ENCODE results near the gene TAF15. TPM values are rescaled to one million over a fixed set of nuclear protein-coding genes. Genes with fewer than 3 reads are reported as not detected.

The TAF15 gene
- total RNA-seq, 1 experiment from 2014 or later: 42.4 TPM

DNA sequence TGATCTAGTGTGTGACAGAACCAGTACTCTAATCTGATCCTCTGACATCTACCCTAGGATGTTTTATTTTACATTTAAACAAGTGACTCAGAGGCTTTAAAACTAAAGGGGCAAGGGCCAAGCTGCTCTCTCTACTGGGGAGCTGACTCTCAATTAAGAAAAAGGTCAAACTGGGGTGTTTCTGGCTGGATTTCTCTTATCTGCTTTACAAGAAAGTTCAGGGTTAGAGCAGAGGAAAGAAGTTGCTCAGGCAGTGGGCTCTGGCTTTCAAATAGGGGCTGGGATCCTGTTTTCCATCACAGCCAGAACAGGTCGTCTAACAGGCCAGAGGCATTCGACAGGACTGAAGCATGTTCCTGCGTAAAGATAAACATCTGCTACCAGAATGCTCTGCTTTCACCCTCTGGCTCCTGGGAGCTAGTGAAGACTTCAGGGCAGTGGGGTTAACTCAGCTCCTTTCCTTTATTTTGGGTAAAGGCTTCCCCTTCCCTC is 22.3 kb upstream of the TAF15 start:
- DNase-seq (ENCODE audit: low read depth): peak; percentile 41

DNA sequence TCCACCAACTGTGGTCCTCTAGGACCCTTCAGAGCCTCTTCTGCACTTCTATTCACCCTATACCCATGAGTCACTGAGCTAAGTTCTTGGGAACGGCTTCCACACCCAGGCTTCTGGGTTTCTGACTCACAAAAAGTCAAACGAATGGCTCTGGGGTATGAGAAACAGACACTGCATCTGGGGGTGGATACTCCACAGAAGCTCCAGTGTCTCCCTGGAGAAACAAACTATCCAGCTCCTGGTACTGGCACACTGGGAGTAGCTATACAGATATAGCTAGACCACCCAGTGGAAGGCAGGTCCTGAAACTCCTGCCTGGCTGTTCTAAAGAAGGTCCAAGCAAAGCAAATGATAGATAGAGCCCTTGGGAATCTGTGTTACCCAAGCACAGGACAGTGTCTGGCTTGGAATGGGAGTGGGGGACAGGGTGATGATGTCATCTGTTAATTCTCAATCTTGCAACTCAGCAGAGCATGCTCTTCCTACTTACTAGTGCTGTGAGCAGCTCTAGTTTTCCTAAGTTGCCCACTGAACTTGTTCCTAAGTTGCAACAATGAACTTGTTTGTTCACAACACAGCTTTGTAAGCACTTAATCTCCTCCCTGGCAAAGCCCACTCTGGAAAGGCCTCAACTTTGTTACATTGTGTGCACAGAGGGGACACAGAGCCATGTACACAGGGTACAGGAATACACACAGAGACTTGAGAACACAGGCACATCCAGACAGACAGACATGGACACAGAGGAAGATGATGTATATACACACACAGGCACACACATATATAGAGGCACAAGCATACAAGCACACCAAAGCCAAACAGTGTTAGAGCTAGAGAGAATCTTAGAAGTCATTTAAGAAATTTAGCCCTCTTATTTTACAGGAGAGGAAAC is 20.6 kb upstream of the TAF15 start:
- peak; percentile 88 for DNase-seq (ENCODE audit: low read depth)

DNA sequence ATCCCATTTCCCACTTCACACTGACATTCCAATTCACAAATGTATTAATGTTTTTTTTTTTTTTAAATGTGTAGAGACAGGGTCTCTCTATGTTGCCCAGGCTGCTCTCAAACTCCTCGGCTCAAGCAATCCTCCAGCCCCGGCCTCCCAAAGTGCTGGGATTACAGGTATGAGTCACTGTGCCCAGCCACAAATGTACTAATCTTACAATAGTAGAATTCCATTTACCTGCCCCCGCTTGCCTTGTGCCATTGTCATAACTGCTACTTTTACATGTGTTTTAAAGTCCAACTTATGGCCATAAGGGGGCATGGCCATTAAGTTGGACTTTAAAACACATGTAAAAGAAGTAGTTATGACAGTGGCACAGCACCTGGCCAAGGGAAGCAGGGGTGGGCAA is 18.4 kb upstream of the TAF15 start:
- peak; percentile 32 for DNase-seq (ENCODE audit: low read depth)

DNA sequence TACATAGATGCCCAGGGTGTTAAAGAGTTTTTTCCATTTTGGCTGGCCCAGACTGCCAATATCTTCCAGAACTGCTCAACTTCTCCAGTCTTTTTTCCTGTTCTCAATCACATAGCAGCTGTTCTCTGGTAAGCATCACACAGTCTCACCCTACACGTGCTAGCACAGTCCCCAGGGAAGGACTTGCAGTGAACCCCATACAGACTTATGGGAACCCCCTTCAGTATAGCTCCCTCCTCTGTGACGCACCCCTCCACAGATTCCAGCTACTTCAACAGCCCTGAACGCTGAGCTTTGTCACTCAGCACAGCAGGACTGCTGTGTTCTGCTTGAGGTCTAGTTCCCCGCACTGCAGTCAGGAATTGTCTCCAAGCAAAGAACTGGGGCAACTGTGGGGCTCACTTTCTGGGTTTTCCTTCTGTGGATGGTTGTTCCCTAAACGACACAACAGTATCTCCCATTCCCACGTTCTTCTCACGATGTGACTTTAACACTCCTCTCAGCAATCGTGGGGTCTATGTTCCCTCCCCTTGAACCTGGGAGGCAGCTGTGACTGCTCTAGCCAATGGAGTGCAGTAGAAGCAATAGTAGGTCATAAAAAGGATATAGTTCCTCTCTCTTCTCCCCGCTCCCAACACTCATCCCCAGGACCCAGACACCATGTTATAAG is 17.5 kb upstream of the TAF15 start:
- no peak for DNase-seq (ENCODE audit: low read depth)

DNA sequence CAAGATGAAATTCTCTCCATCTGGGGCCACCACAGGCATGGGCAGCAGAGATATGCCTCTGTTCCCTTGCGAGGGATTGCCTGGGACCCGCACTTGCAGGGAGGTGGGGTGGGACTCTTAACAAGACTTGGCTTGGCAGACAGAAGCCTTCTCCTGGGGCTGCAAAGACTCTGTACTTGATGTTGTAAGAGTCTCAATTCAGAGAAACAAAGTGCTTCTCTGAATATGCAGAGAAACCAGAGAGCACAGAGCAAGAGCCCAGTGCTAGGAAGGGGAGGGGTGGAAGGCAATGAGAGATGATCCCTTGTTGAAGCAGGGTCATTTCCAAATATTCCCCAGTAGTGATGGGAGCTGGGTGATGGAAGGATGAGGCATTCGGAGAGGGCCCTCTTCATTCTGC is 16.0 kb upstream of the TAF15 start:
- DNase-seq (ENCODE audit: low read depth): no peak

DNA sequence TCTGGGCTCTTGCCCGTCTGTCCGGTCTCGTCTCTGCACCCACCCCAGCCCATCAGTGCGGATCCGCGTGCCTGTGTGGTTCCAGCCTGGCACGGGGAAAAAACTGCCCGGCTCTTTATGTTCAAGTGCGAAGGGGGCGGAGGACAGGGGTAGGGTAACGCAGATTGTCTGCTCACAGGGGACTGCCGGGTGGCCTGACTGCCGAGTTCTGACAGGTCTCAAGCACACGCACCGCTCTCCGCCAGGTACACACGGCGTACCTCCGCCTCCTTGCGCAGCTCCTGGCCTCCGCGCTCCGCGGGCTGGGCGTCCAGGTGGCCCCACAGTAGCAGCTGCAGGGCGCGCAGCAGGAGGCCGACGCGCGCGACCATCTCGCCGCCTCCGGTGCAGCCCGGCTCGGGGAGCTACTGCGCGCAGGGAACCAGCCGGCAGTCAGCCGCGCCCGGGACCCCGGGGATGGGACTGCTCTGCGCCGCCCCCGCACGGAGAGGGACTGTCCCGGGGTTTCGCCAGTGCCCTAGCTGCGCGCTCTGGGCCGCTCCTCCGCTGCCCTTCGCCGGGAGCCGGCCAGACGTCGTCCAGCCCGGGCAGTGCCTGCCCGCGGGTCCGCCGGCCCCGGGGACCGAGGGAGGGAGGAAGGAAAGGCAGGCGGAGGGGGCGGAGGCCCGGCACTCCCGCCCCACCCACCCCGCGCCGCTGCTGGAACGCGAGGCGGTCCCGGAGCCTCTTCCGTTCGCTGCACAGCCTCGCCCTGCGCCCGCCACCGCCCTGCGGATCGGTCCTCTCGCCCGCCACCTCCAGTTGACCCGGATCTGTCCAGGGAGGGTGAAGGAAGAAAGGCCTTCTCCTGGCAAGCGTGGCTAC is 14.0 kb upstream of the TAF15 start, which contains the start of gene MMP28:
TSS of gene MMP28 (minus strand) at position 635 of the 864 bp plus-strand sequence. CDS start at position 371, 264 bp downstream.
- no peak for DNase-seq (ENCODE audit: low read depth)

DNA sequence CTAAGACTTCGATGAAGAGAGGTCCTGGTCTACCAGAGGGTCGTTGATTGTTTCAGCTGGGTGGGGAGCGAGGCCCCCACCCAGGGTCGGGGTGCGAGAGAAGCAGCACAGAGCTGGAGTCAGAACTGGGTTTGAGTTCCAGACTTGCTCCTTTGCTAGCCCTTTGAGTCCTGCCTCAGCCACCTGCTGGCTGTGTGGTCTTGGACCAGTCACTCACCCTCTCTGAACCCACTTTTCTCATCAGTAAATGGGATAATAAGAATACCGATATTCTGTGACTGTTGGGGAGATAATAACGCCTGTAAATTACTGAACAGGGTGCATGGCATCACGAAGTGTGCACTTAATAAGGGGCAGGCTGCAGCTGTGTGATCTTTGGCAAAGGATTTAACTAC is 13.4 kb upstream of the TAF15 start:
- no peak for DNase-seq (ENCODE audit: low read depth)

DNA sequence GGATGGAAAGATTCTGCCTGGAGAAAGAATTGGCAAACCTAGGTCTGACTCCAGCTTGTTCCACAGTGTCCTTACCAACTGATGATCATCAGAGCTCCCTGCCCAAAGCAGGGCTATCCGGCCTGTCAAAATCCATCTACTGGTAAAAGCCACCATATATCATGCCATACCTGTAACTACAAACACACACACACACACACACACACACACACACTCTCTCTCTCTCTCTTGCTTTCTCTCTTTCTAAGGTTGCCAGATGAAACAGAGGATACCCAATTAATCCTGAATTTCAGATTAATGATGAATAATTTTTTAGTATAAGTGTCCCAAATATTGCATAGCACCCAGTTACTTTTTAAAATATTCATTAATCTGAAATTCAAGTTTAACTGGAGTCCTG is 12.3 kb upstream of the TAF15 start:
- no peak for DNase-seq (ENCODE audit: low read depth)

DNA sequence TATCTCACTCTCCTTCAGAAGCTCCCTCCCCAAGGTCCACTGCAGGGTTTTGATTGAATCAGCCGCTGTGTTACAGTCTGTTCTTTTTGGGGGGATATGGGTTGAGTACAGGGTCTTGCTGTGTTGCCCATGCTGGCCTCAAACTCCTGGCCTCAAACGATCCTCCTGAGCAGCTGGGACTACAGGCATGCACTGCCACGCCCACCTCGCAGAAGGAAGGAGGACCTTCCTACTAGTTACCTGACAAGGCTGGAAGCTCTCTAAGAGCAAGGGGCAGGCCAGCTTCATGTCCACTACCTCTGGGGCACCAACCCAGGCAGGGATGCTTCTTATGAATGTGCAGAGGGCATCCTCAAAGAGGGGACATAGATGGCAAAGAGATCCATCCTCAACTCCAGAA is 11.9 kb upstream of the TAF15 start:
- DNase-seq (ENCODE audit: low read depth): no peak

DNA sequence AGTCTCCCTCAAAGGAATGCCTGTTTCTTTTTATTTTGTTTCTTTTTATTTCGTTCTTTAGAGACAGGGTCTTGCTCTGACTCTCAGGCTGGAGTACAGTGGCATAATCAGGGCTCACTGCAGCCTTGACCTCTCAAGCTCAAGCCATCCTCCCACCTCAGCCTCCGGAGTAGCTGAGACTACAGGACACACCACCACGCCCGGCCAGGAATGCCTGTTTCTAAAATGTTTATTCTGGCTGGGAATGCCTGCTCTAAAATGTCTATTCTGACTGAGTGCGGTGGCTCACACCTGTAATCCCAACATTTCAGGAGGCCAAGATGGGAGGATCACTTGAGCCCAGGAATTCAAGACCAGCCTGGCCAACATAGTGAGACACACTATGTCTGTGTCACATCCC is 11.4 kb upstream of the TAF15 start:
- no peak for DNase-seq (ENCODE audit: low read depth)

DNA sequence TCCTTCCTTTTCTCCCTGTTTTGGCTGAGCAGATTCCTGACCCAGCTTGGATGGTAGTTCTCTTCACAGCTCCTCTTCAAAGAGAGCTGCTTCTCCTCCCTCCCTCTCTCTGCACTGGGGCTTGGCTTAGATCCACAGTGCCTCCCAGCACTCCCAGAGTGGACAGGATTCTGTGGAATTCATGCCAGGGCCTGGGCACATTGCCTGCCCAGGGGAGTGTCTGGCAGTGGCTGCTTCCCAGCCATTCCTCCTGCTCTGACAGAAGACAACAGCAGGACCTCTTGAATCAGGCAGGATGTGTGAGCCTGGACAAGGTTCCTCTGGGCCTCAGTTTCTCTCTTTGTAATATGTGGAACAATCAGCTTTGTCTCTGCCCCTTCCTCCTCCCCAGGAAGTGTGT is 9.3 kb upstream of the TAF15 start:
- peak; percentile 58 for DNase-seq (ENCODE audit: low read depth)

DNA sequence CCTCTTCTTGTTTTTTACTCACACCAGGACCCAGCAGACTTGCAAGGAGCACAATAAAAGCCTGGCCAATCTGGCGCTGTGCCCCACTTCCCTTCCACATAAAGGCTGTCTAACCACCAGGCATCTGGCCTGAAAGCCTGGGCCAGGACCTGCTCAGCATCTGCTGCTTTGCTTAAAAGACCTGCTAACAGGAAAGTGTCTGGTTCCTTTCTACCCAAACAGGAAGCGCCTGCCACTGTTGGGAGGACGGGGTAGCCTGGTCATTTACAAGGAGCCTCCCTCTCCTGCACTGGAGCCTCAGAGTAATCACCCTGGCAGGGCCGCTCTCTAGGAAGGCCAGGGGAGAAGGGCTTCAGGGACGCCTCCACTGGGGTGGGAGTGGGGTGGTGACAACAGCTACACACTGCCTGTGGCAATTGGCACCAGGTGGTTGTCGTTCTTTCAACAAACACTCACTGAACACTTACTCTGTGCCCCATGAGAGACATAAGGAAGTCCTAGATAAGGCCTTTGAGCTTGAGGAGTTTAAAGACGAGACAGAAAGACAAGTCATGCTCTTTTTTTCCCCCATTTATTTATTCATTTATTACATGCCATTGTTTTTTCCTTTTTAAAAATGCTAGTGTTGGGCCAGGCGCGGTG is 7.6 kb upstream of the TAF15 start:
- no peak for DNase-seq (ENCODE audit: low read depth)

DNA sequence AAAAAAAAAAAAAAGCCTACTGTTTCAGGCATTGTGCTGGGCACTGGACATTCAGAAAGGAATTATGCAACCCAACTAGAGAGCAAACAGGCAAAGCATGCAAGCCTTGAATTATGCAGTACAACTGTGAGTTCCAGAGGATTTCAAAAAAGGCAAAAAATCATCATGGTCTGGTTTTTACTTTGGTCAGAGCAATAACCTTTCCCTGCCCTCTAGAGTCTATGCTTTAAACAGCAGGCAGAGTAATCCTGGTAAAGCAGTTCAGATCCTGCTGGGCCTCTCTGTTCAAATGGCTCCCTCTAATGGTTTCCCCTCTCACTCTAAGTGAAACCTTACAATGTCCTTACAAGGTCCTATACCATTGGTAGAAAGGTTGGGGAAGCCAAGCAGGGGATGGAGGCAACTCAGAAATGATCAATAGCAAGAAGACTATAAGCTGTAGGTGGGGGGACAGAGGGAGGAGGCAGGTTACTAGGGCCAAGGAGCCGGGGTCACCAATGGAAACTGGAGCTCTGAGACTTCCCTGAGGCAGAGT is 4.6 kb upstream of the TAF15 start:
- peak; percentile 91 for DNase-seq (ENCODE audit: low read depth)

DNA sequence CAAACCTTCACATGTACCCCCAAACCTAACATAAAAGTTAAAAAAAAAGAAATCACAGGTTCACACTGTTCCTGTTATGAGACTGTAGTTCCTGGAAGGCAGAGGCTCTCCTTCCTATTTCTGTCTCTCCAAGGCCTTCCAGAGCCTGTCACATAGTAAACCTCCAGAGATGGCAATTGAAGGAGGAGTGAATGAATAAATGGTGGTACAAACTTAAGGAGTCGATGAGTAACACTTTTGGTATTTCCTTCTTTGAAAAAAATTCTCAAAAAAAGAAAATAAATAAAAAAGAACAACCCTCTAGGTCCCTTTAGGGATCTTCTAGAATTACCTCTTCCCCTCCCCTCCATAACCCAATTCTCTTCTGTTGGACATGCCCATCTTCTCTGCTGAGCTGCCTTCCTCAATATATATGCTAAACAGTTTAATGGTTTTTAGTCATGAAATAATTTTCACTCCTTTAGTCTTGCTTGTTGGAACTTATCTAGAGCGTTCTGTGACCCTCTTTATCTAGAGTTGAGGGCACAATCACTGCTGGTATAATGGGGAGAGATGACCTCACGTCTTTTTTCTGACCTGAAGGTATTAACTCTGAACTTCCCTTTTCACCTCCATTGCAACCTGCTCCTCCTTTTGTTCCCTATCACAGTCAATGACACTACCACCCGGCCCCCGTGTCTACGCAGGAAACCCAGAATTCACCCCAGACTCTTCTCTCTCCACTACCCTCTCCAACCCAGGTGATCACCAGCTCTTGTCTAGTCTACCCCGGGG is 1.7 kb upstream of the TAF15 start:
- DNase-seq (ENCODE audit: low read depth): peak; percentile 63

DNA sequence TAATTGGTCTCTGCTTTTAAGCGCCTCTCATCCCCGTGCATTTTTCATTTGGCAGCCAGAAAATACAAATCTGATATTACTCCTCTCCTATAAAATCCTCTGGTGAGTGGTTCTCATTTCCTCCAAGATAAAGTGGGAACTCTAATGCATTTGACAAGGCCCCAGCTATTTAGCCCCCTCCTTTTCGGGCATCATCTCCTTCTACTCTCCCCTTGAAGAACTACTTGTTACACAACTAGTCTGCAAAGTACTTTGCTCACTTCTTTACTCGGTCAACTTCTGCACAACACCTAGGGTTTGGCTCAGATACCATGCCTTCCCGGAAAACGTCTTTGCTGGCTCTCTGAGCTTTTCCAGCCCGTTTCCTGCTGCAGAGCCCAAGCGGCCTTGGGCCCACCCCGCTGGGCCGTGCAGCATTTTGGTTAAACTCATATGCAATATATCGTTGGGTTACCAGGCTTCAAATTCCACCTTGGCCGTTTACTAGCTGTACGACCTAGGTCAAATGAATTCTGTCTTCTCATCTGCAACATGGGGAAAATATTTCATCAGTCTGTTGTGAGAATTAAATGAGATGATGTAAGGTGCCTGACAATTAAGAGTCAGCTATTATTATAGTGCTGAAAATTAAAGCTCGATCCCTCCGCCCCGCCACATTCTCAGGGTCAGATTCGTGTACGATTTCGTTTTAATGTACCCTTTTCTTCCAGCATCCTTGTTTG is 883 bp upstream of the TAF15 start:
- no peak for DNase-seq (ENCODE audit: low read depth)

DNA sequence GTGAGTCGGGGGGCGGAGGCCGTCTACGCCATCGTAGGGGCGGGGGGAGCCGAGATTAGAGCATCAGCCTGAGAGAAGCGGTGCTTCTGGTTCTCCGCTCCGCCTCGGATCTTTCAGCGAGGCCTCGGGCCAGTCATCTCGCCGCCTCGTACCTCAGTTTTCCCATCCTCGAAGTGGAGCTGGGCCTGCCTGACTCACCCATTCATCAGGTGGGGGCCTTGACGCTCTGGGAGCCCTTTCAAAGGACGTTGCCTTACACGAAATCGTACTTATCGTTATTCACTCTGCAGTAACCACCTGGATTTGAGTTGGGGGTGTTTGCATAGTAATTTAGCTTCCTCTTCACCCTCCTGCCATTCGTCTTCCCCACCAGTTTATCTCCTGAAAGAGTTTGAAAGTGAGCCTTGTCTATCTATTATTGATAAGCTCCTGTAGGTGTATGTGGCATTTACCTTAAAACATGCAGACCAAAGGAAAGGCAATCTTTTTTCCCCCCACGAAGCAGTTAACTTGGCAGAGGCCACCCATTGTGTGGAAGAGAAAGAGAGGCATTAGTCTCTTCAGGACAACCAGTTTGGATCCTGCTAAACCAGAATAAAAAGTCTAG is 674 bp downstream of the TAF15 start:
- peak; percentile 51 for DNase-seq (ENCODE audit: low read depth)

DNA sequence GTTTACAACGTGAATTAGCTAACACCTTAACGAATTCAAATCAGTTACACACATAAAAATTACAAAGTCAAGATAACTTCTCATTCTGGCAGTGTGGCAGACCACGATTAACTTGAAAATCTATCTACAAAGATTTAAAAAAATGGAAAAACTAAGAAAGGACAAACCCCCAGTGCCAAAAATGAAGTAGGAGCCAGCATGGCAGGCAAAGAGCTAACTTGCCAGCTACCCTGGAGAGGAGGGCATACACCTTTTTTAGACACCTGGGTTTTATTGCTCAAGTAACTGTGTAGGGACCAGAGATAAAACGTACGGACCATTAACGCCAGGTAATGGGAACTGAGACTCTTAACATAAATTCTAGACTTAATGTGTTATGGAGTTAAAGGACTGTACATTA is 2.5 kb downstream of the TAF15 start:
- no peak for DNase-seq (ENCODE audit: low read depth)

DNA sequence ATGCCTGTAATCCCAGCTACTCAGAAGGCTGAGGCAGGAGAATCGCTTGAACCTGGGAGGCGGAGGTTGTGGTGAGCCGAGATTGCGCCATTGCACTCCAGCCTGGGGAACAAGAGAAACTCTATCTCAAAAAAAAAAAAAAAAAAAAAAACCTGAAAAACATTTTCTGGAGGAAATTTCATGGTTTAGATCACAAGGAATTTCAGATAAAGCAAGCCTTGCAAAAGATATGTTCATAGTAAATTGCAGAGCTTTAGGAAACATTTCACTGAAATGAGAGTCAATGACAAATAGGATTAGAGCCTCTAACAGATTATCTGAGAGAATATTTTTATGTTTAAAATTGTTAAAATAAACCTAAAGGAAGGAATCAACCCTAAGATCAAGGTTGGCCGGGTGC is 3.2 kb downstream of the TAF15 start:
- DNase-seq (ENCODE audit: low read depth): no peak

DNA sequence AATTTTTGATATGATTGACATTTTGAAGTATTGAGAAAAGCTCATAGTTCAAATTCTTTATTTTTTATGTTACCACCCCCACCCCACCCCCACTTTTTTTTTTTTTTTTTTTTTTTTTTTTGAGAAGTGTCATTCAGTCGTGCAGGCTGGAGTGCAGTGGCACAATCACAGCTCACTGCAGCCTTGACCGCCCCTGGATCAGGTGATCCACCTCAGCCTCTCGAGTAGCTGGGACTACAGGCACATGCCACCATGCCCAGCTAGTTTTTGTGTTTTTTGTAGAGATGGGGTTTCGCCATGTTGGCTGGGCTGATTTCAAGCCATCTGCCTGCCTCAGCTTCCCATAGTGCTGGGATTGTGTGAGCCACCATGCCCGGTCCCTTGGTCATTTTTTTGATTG is 7.4 kb downstream of the TAF15 start:
- DNase-seq (ENCODE audit: low read depth): no peak

All from LHCN-M2 (cell line).